T-helper 17 cell (primary cell): Measurements from ENCODE around the gene PLEKHS1. TPM values are rescaled to one million over a fixed set of nuclear protein-coding genes. Genes with fewer than 3 reads are reported as not detected.
"Not testable (repeated sequence)": the region's sequence is repeated elsewhere in the genome, so short reads cannot be mapped to it uniquely, and the experiment has no call there.

Experiments used
- ATAC-seq: fragments of 150-1000 bp; cut with Tn5 transposase; 2 replicates; pipeline ENCODE4 v1.10.0; 2021; ENCODE audit warnings: mild to moderate bottlenecking, moderate library complexity
- DNase-seq, 3 donors: peaks; one replicate each; pipeline versions ENCODE4 v3.0.0 to v3.0.0-alpha.2; 2020 to 2021
- H3K9me3 ChIP-seq: one replicate; pipeline ENCODE4 v1.7.0; 2013; ENCODE audit warnings: low read length, mild to moderate bottlenecking; ENCODE audit not compliant: control insufficient read depth, poor library complexity, severe bottlenecking
- H3K27ac Mint-ChIP-seq: one replicate; pipeline ENCODE4 v1.8.0; 2022; ENCODE audit warnings: mild to moderate bottlenecking, moderate library complexity, mixed read lengths
- H3K27me3 Mint-ChIP-seq: one replicate; pipeline ENCODE4 v1.8.0; 2022; ENCODE audit warnings: mixed read lengths
- H3K36me3 Mint-ChIP-seq: one replicate; pipeline ENCODE4 v1.8.0; 2022; ENCODE audit warnings: low read depth, mixed read lengths
- H3K4me1 Mint-ChIP-seq: one replicate; pipeline ENCODE4 v1.8.0; 2022; ENCODE audit warnings: mild to moderate bottlenecking, mixed read lengths
- H3K4me3 Mint-ChIP-seq: one replicate; pipeline ENCODE4 v1.8.0; 2022; ENCODE audit warnings: mild to moderate bottlenecking, moderate library complexity, mixed read lengths
- total RNA-seq, 4 donors: library from RNA in 2 of 4; stranded (reverse) in 2 of 4; gene quantifications; one replicate each; pipeline ENCODE4 v1.2.3 and lab custom pipeline; 2022 to 2026

The PLEKHS1 gene
- total RNA-seq, 2 donors from 2014 or later: 0.13 TPM; not detected in 1

- no peak overlapping the region for H3K27ac Mint-ChIP-seq
- no peak for DNase-seq
- H3K36me3 Mint-ChIP-seq: no peaks in the 10 kb centered on the region
- H3K9me3 ChIP-seq: no peaks in the 10 kb centered on the region
- no peak overlapping the region for H3K4me3 Mint-ChIP-seq
- peaks cover 2% of the 10 kb centered on the region for H3K4me1 Mint-ChIP-seq
- no peak for ATAC-seq
- H3K27me3 Mint-ChIP-seq: peaks cover 48% of the 10 kb centered on the region
These were observed 1.7 kb downstream of the PLEKHS1 start for GRCh38 chr10:113753020-113753692.

- Mint-ChIP-seq H3K36me3 (no peaks in the 10 kb centered on the region), H3K27ac (no peak overlapping the region), H3K27me3 (peaks cover 48% of the 10 kb centered on the region), H3K4me3 (no peak overlapping the region), H3K4me1 (peaks cover 2% of the 10 kb centered on the region)
- DNase-seq (no peak), ATAC-seq (no peak)
- no peaks in the 10 kb centered on the region for H3K9me3 ChIP-seq
These were observed 2.6 kb downstream of the PLEKHS1 start for GRCh38 chr10:113754125-113754524.

- Mint-ChIP-seq H3K4me3 (no peak overlapping the region), H3K4me1 (peaks cover 2% of the 10 kb centered on the region), H3K36me3 (no peaks in the 10 kb centered on the region), H3K27ac (no peak overlapping the region), H3K27me3 (peaks cover 48% of the 10 kb centered on the region)
- ATAC-seq (no peak), DNase-seq (no peak)
- no peaks in the 10 kb centered on the region for H3K9me3 ChIP-seq
These were observed 3.3 kb downstream of the PLEKHS1 start for GRCh38 chr10:113754768-113755167.

- DNase-seq (no peak), ATAC-seq (no peak)
- H3K9me3 ChIP-seq: no peaks in the 10 kb centered on the region
- H3K27me3 Mint-ChIP-seq: peaks cover 31% of the 10 kb centered on the region
- H3K4me3 Mint-ChIP-seq: no peak overlapping the region
- H3K4me1 Mint-ChIP-seq: peaks cover 2% of the 10 kb centered on the region
- no peak overlapping the region for H3K27ac Mint-ChIP-seq
- H3K36me3 Mint-ChIP-seq: no peaks in the 10 kb centered on the region
These were observed 5.6 kb downstream of the PLEKHS1 start for GRCh38 chr10:113756940-113757543.

GRCh38 chr10:113762083-113762482 lies 10.6 kb downstream of the PLEKHS1 start:
- H3K27ac Mint-ChIP-seq: no peak overlapping the region
- no peaks in the 10 kb centered on the region for H3K4me1 Mint-ChIP-seq
- ATAC-seq (no peak), DNase-seq (no peak)
- no peaks in the 10 kb centered on the region for H3K9me3 ChIP-seq
- H3K27me3 Mint-ChIP-seq: peaks cover 12% of the 10 kb centered on the region
- no peaks in the 10 kb centered on the region for H3K36me3 Mint-ChIP-seq
- no peak overlapping the region for H3K4me3 Mint-ChIP-seq

GRCh38 chr10:113764582-113764981 lies 13.1 kb downstream of the PLEKHS1 start:
- Mint-ChIP-seq H3K27ac (no peak overlapping the region), H3K4me1 (no peaks in the 10 kb centered on the region), H3K36me3 (no peaks in the 10 kb centered on the region), H3K4me3 (no peak overlapping the region), H3K27me3 (peaks cover 33% of the 10 kb centered on the region)
- no peaks in the 10 kb centered on the region for H3K9me3 ChIP-seq
- ATAC-seq: no peak
- no peak for DNase-seq

GRCh38 chr10:113765910-113766309 lies 14.4 kb downstream of the PLEKHS1 start:
- no peak overlapping the region for H3K27ac Mint-ChIP-seq
- H3K27me3 Mint-ChIP-seq: peaks cover 46% of the 10 kb centered on the region
- no peak overlapping the region for H3K4me3 Mint-ChIP-seq

GRCh38 chr10:113767222-113767621 lies 15.7 kb downstream of the PLEKHS1 start:
- H3K27ac Mint-ChIP-seq: no peak overlapping the region
- H3K36me3 Mint-ChIP-seq: peaks cover 2% of the 10 kb centered on the region
- no peaks in the 10 kb centered on the region for H3K4me1 Mint-ChIP-seq
- DNase-seq (no peak), ATAC-seq (no peak)
- peaks cover 53% of the 10 kb centered on the region for H3K27me3 Mint-ChIP-seq
- no peak overlapping the region for H3K4me3 Mint-ChIP-seq
- no peaks in the 10 kb centered on the region for H3K9me3 ChIP-seq

More at GRCh38 chr10:113765910-113766309, 14.4 kb downstream of the PLEKHS1 start:
- no peak for ATAC-seq
- no peak for DNase-seq
- no peaks in the 10 kb centered on the region for H3K4me1 Mint-ChIP-seq
- no peaks in the 10 kb centered on the region for H3K36me3 Mint-ChIP-seq
- no peaks in the 10 kb centered on the region for H3K9me3 ChIP-seq

- H3K9me3 ChIP-seq: no peaks in the 10 kb centered on the region
- Mint-ChIP-seq H3K27ac (no peak overlapping the region), H3K4me1 (no peaks in the 10 kb centered on the region), H3K4me3 (no peak overlapping the region), H3K27me3 (peaks cover 58% of the 10 kb centered on the region), H3K36me3 (peaks cover 2% of the 10 kb centered on the region)
- ATAC-seq (no peak), DNase-seq (no peak)
These were observed 18.9 kb downstream of the PLEKHS1 start for GRCh38 chr10:113770346-113770745.

- H3K36me3 Mint-ChIP-seq, H3K9me3 ChIP-seq, H3K4me1 Mint-ChIP-seq, DNase-seq, H3K4me3 Mint-ChIP-seq, ATAC-seq, H3K27ac Mint-ChIP-seq: not testable (repeated sequence)
- H3K27me3 Mint-ChIP-seq: peaks cover 59% of the 10 kb centered on the region
These were observed 19.6 kb downstream of the PLEKHS1 start for GRCh38 chr10:113771131-113771530.

- no peaks in the 10 kb centered on the region for H3K9me3 ChIP-seq
- peaks cover 5% of the 10 kb centered on the region for H3K36me3 Mint-ChIP-seq
- H3K27ac Mint-ChIP-seq: peak overlapping the region; percentile 6
- peaks cover 3% of the 10 kb centered on the region for H3K4me1 Mint-ChIP-seq
- peaks cover 38% of the 10 kb centered on the region for H3K27me3 Mint-ChIP-seq
- DNase-seq (no peak), ATAC-seq (no peak)
- no peak overlapping the region for H3K4me3 Mint-ChIP-seq
These were observed 24.3 kb downstream of the PLEKHS1 start for GRCh38 chr10:113775686-113776294.

- H3K4me1 Mint-ChIP-seq: peaks cover 3% of the 10 kb centered on the region
These were observed 25.1 kb downstream of the PLEKHS1 start for GRCh38 chr10:113776553-113776952.

GRCh38 chr10:113780681-113781250 lies 29.3 kb downstream of the PLEKHS1 start:
- ATAC-seq: no peak
- peaks cover under 1% of the 10 kb centered on the region for H3K4me1 Mint-ChIP-seq
- H3K9me3 ChIP-seq: no peaks in the 10 kb centered on the region
- H3K27me3 Mint-ChIP-seq: peaks cover 28% of the 10 kb centered on the region
- DNase-seq: no peak
- no peak overlapping the region for H3K27ac Mint-ChIP-seq
- peaks cover 3% of the 10 kb centered on the region for H3K36me3 Mint-ChIP-seq
- no peak overlapping the region for H3K4me3 Mint-ChIP-seq

More at GRCh38 chr10:113776553-113776952, 25.1 kb downstream of the PLEKHS1 start:
- Mint-ChIP-seq H3K36me3 (peaks cover 3% of the 10 kb centered on the region), H3K4me3 (no peak overlapping the region), H3K27me3 (peaks cover 32% of the 10 kb centered on the region), H3K27ac (no peak overlapping the region)
- ATAC-seq (no peak), DNase-seq (no peak)
- no peaks in the 10 kb centered on the region for H3K9me3 ChIP-seq
